Caco-2 (cell line): Measurements from ENCODE around the gene MMP12. TPM values are rescaled to one million over a fixed set of nuclear protein-coding genes. Genes with fewer than 3 reads are reported as not detected.

Experiments used
- BruUV-seq: library from RNA; stranded (reverse); fragments of 400-500 nt; replicated peaks from 2 replicates; lab custom pipeline; 2021; lab: Mats Ljungman, UMichigan
- CTCF ChIA-PET: fragments of 300-600 bp; sonication (Branson Sonifier 250); formaldehyde crosslinking; loops from one replicate; lab custom pipeline; 2022; ENCODE audit warnings: antibody characterized with exemption; lab: Charles Lee
- POLR2A ChIA-PET: fragments of 300-600 bp; sonication (Branson Sonifier 250); formaldehyde crosslinking; loops from one replicate; lab custom pipeline; 2022; ENCODE audit warnings: antibody characterized with exemption; lab: Charles Lee
- DNase-seq, 2 experiments: peaks; one replicate each; pipeline versions ENCODE4 v3.0.0 to v3.0.0-alpha.2; 2020 to 2022
- H3K27me3 ChIP-seq: replicated peaks from 2 replicates; pipeline ENCODE4 v1.6.0; 2011; ENCODE audit warnings: low read length; ENCODE audit not compliant: control insufficient read depth, insufficient read depth
- H3K36me3 ChIP-seq: 2 replicates; pipeline ENCODE4 v1.5.1; 2011; ENCODE audit warnings: low read length; ENCODE audit not compliant: control insufficient read depth, insufficient read depth
- H3K4me1 ChIP-seq: fragments of 250-450 bp; sonication (Bioruptor Pico); 2 replicates; pipeline ENCODE4 v1.5.1; 2020; ENCODE audit warnings: mild to moderate bottlenecking
- H3K4me3 ChIP-seq: 2 replicates; pipeline ENCODE4 v1.5.1; 2011; ENCODE audit warnings: low read depth, mild to moderate bottlenecking, control low read depth, low read length
- H3K9me3 ChIP-seq: fragments of 250-450 bp; sonication (Bioruptor Pico); 2 replicates; pipeline ENCODE4 v1.5.1; 2020; ENCODE audit warnings: mild to moderate bottlenecking, moderate library complexity
- H3K27ac Mint-ChIP-seq: one replicate; pipeline ENCODE4 v1.8.0; 2022; ENCODE audit warnings: mixed read lengths; ENCODE audit not compliant: unreplicated experiment
- H3K27me3 Mint-ChIP-seq: one replicate; pipeline ENCODE4 v1.8.0; 2022; ENCODE audit warnings: mixed read lengths; ENCODE audit not compliant: insufficient read depth, unreplicated experiment
- H3K36me3 Mint-ChIP-seq: one replicate; pipeline ENCODE4 v1.8.0; 2022; ENCODE audit warnings: mild to moderate bottlenecking, mixed read lengths; ENCODE audit not compliant: insufficient read depth, unreplicated experiment
- H3K4me1 Mint-ChIP-seq: one replicate; pipeline ENCODE4 v1.8.0; 2022; ENCODE audit warnings: low read depth, mixed read lengths; ENCODE audit not compliant: unreplicated experiment
- H3K4me3 Mint-ChIP-seq: one replicate; pipeline ENCODE4 v1.8.0; 2022; ENCODE audit warnings: mild to moderate bottlenecking, moderate library complexity, mixed read lengths; ENCODE audit not compliant: unreplicated experiment
- H3K9me3 Mint-ChIP-seq: one replicate; pipeline ENCODE4 v1.8.0; 2022; ENCODE audit warnings: mixed read lengths; ENCODE audit not compliant: unreplicated experiment
- intact Hi-C: fragments of 100-400 bp; cut with micrococcal nuclease; formaldehyde crosslinking; loops from one replicate; pipeline ENCODE4 v1.10.0; 2022; ENCODE audit not compliant: unreplicated experiment
- total RNA-seq: library from RNA; stranded (reverse); gene quantifications from 2 replicates; pipeline ENCODE4 v1.2.3, GENCODE V29; 2022
- TF ChIP-seq, protein P1 (sequence below), 2 experiments: fragments of 200-600 bp in 1 of 2; IDR thresholded peaks; 1 replicate in 1 of 2; 2 replicates in 1 of 2; pipeline versions ENCODE4 v1.5.1 to v1.8.0; 2011 to 2022; ENCODE audit warnings: antibody characterized with exemption in 1 of 2, control low read depth in 1 of 2, inconsistent platforms in 1 of 2, low read depth in 1 of 2, low read length in 1 of 2, mild to moderate bottlenecking in 1 of 2, moderate library complexity in 1 of 2; ENCODE audit not compliant: insufficient read depth in 1 of 2, severe bottlenecking in 1 of 2, unreplicated experiment in 1 of 2

The MMP12 gene
- total RNA-seq, 1 experiment from 2014 or later: not detected

DNA sequence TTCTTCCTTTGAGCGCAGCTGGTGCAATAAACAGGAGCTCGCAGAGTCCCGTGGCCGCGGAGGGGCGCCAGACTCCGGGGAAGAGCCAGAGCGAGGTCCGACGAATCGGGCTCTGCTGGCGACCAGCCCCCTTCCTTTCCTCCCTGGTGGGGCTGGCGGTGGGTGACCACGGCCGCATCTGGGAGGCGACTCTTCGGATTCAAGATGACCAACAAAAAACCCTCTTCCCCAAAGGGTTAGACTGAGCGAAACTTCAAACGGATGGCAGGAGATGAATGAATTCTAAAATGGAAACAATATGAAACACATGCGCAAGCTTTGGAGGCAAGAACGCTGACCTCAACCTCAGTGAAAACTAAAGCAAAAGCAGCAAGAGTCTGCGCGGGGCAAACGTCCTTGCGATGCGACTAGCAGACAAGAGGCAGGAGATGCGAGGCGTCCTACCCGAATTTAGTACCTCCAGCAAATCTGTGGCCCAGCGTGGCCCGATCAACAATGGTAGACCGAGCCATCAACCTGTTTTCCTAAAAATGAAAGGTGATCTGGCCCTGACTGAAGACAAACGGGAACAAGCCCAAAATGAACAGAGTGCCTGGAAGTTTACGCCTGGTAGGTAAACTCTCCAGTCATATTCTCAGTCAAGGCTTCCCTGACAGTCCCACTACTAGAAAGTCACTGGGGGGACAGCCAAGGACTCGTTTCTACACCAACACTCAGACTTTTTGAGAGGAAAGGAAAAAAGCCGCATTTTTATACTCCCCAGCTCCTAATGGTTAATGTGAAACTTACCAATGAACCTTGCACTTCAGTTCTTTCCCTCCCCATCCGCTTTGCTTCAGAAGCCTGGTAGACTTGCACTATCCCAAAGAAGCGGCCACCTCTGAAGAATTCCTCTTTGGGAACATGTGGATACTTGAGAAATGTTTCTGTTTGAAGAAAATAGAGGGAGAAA, 43.0 kb downstream of the MMP12 start:
- Histone ChIP-seq H3K36me3 (no peaks in the 10 kb centered on the region), H3K4me1 (no peaks in the 10 kb centered on the region), H3K4me3 (no peak overlapping the region), H3K9me3 (no peaks in the 10 kb centered on the region), H3K27me3 (no peaks in the 10 kb centered on the region)
- no peak overlapping the region for H3K4me3 Mint-ChIP-seq
- DNase-seq: no peak
- H3K27ac Mint-ChIP-seq: no peak overlapping the region
- no TSS peak for BruUV-seq
- ChIA-PET POLR2A (no interaction called here), CTCF (no interaction called here)
- intact Hi-C loops: no loop called here
- TF ChIP-seq, protein P1, sequence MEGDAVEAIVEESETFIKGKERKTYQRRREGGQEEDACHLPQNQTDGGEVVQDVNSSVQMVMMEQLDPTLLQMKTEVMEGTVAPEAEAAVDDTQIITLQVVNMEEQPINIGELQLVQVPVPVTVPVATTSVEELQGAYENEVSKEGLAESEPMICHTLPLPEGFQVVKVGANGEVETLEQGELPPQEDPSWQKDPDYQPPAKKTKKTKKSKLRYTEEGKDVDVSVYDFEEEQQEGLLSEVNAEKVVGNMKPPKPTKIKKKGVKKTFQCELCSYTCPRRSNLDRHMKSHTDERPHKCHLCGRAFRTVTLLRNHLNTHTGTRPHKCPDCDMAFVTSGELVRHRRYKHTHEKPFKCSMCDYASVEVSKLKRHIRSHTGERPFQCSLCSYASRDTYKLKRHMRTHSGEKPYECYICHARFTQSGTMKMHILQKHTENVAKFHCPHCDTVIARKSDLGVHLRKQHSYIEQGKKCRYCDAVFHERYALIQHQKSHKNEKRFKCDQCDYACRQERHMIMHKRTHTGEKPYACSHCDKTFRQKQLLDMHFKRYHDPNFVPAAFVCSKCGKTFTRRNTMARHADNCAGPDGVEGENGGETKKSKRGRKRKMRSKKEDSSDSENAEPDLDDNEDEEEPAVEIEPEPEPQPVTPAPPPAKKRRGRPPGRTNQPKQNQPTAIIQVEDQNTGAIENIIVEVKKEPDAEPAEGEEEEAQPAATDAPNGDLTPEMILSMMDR (IDR thresholded peaks at IDR 0.05; ENCODE audit: insufficient read depth in 1 of 2, low read depth in 1 of 2, low read length in 1 of 2, severe bottlenecking in 1 of 2, unreplicated experiment in 1 of 2): no peak
- no peaks in the 10 kb centered on the region for H3K36me3 Mint-ChIP-seq
- peaks cover 9% of the 10 kb centered on the region for H3K9me3 Mint-ChIP-seq
- H3K27me3 Mint-ChIP-seq: no peaks in the 10 kb centered on the region
- H3K4me1 Mint-ChIP-seq: no peaks in the 10 kb centered on the region

DNA sequence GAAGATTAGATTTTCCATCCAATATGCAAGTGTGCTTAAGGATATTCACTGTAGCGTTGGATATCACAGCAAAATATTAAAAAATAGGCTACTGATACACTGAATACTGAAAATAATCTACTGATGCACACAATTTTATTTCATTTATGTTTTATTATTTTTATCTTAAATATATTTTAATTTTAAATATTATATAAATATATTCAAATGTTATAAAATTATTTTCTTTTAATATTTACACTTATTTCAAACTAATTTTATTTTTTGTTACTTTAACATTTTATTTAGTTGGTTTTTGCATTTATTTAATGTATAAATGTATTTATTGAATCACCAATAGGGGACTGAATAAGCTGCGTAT, 43.7 kb downstream of the MMP12 start:
- BruUV-seq: no TSS peak

DNA sequence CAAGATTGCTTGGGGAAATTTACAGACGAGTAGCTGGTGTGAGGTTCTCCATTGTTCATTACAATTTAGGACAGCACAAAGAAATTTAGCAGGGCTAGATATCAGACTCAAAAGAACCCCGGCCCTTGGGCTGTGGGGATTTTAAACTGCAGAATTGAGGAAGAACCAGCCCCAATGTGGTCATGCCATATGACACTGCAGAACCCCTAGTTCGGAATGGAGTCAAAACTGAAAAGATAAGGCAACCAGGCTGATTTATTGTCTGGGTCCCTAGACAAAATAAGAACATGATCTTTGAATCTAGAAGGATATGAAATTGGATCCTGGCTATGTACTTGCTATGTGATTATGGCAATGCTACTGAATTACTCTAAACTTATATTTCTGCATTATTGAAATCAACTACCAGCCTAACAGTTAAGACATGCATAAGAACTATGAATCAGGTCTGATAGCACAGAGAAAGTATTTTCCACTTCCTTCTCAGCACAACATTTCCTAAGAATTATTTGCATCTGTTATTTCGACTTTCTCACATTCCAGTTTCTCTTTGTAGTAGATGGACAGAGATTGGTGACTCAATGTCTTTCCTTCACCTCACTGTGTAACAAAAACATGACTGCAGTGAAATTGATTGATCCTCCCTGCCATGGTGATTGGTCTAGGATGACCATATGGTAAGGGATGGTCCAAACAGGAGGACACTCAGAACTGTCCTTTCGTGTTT, 44.6 kb downstream of the MMP12 start:
- TF ChIP-seq, protein P1 (IDR thresholded peaks at IDR 0.05; ENCODE audit: insufficient read depth in 1 of 2, low read depth in 1 of 2, low read length in 1 of 2, severe bottlenecking in 1 of 2, unreplicated experiment in 1 of 2): no peak
- peaks cover 13% of the 10 kb centered on the region for H3K9me3 Mint-ChIP-seq
- DNase-seq: no peak
- intact Hi-C loops: no loop called here
- Histone ChIP-seq H3K27me3 (no peaks in the 10 kb centered on the region), H3K9me3 (peaks cover 7% of the 10 kb centered on the region; the same call in 1 of the 2 replicates), H3K4me3 (no peak overlapping the region), H3K4me1 (no peaks in the 10 kb centered on the region), H3K36me3 (no peaks in the 10 kb centered on the region)
- no peaks in the 10 kb centered on the region for H3K27me3 Mint-ChIP-seq
- CTCF ChIA-PET: no interaction called here
- BruUV-seq: no TSS peak
- POLR2A ChIA-PET: no interaction called here
- no peak overlapping the region for H3K27ac Mint-ChIP-seq
- H3K4me3 Mint-ChIP-seq: no peak overlapping the region
- H3K36me3 Mint-ChIP-seq: no peaks in the 10 kb centered on the region
- no peaks in the 10 kb centered on the region for H3K4me1 Mint-ChIP-seq

More for the DNA sequence above, 43.7 kb downstream of the MMP12 start:
- DNase-seq: no peak
- no peaks in the 10 kb centered on the region for H3K4me1 ChIP-seq
- no peaks in the 10 kb centered on the region for H3K9me3 ChIP-seq
- intact Hi-C loops: no loop called here
- ChIA-PET POLR2A (no interaction called here), CTCF (no interaction called here)
- Mint-ChIP-seq H3K27ac (no peak overlapping the region), H3K4me3 (no peak overlapping the region), H3K4me1 (no peaks in the 10 kb centered on the region), H3K27me3 (no peaks in the 10 kb centered on the region), H3K9me3 (peaks cover 11% of the 10 kb centered on the region), H3K36me3 (no peaks in the 10 kb centered on the region)
- no peaks in the 10 kb centered on the region for H3K36me3 ChIP-seq
- no peaks in the 10 kb centered on the region for H3K27me3 ChIP-seq
- TF ChIP-seq, protein P1 (IDR thresholded peaks at IDR 0.05; ENCODE audit: insufficient read depth in 1 of 2, low read depth in 1 of 2, low read length in 1 of 2, severe bottlenecking in 1 of 2, unreplicated experiment in 1 of 2): no peak
- no peak overlapping the region for H3K4me3 ChIP-seq
